Measurements from ENCODE around the gene CDC37. TPM values are rescaled to one million over a fixed set of nuclear protein-coding genes. Genes with fewer than 3 reads are reported as not detected.

Gene CDC37
- total and polyA plus RNA-seq, 4 experiments from 2014 or later: 51.8 to 185 (median 134) TPM

DNA sequence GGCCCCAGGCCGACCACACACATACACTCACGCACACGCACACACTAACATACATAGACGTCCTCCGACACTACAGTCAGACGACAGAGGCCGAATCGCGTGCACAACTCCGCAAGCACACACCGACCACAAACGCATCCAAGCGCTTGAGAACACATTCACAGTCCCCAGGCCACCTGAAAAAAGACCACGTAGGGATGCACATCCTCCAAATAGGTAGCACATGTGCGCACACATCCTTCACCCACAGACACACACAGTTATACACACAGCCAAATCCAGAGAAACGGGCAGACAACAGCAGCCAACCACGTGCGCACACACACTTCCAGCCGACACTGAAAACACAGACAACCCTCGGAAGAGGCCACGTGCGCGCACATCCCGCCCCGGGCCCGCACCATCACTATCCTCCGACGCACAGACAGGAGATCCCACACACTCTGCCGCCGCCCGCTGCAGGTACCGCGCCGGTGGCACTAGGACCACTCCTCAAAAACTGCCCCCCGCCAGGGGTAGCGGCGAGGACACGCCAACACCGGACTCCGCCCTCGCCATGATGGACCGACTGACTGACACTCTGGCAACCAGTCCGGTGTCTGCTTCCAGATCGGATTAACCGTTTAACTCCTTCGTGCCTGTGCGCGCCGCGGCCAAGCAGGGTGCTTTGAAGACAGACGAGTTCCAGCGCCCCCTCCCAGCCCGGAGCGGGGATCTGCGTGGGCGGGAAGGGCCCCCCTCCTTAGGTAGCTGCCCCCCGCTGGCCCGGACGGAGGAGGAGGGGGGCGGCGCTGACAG, 16.5 kb upstream of the CDC37 start:
- peak; percentile 49 to 82 (median 62) for DNase-seq
- Histone ChIP-seq H3K27me3 (ENCODE audit: insufficient read depth, low read length) (peaks cover 54% of the 10 kb centered on the region), H3K27ac (ENCODE audit: low read depth, low read length) (no peak overlapping the region), H3K4me1 (ENCODE audit: insufficient read depth, low read length) (peaks cover 74% of the 10 kb centered on the region), H3K36me3 (ENCODE audit: insufficient read depth, low read length) (no peaks in the 10 kb centered on the region), H3K4me3 (ENCODE audit: low read length in 2 of 2) (peak overlapping the region in 1 of 2 donors; percentile 46), H3K9me3 (ENCODE audit: control insufficient read depth in 1 of 2, low read length in 2 of 2) (no peaks in the 10 kb centered on the region)
- H3K36me3 Mint-ChIP-seq: peaks cover 0 to 7% of the 10 kb centered on the region in 2 donors
- intact Hi-C loops (cut with micrococcal nuclease): no loop called here
- H3K4me3 Mint-ChIP-seq: peak overlapping the region; percentile 51 to 84 (median 76)
- peaks cover 29 to 74% (median 51%) of the 10 kb centered on the region in 4 donors for H3K4me1 Mint-ChIP-seq
- H3K27me3 Mint-ChIP-seq: peaks cover 41 to 52% of the 10 kb centered on the region in 2 donors
- ChIA-PET POLR2A (ENCODE audit: partially characterized antibody) (interaction anchor here (20.6 to 26.5 kb wide), 2 partner anchors 4 to 10 kb away, joined by 470 read pairs; partner anchors contain the start of genes CDC37 and PDE4A), CTCF (ENCODE audit: partially characterized antibody) (interaction anchor here (8.1 to 19.1 kb wide), 2 partner anchors 15 kb away, joined by 232 to 379 read pairs; partner anchors contain the start of gene CDC37)
- H3K9me3 Mint-ChIP-seq: peaks cover 0 to 7% (median 0%) of the 10 kb centered on the region in 8 donors
- peak overlapping the region; percentile 57 to 98 (median 89) for H3K27ac Mint-ChIP-seq

DNA sequence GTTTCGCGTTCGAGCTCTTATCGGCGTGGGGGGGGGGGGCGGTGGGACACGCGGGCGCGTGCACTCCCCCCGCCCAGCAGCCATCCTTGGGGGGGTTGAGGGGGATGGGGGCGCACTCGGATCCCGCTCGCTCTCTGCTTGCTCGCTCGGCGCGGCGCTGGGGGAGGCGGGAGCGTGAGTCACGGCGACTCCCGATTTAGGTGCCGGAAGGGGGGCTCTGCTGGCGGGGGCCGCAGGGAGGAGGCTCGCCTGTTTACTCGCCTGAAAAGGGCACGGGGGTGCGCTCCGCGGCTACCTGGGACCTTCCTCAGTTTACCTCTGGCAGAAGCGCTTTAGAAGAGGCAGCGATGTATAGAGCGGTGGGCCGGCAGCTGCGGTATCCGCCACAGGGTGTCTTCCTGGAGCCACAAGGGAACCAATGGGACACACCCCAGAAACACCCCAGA, 15.9 kb upstream of the CDC37 start:
- Mint-ChIP-seq H3K4me3 (peak overlapping the region; percentile 51 to 84 (median 76)), H3K4me1 (peaks cover 29 to 68% (median 48%) of the 10 kb centered on the region in 4 donors), H3K36me3 (peaks cover 0 to 7% of the 10 kb centered on the region in 2 donors), H3K27ac (peak overlapping the region; percentile 57 to 98 (median 89)), H3K27me3 (peaks cover 41 to 51% of the 10 kb centered on the region in 2 donors), H3K9me3 (peaks cover 0 to 7% (median 0%) of the 10 kb centered on the region in 8 donors)
- Histone ChIP-seq H3K27ac (ENCODE audit: low read depth, low read length) (no peak overlapping the region), H3K4me3 (ENCODE audit: low read length in 2 of 2) (peak overlapping the region in 1 of 2 donors; percentile 46), H3K36me3 (ENCODE audit: insufficient read depth, low read length) (no peaks in the 10 kb centered on the region), H3K27me3 (ENCODE audit: insufficient read depth, low read length) (peaks cover 54% of the 10 kb centered on the region), H3K4me1 (ENCODE audit: insufficient read depth, low read length) (peaks cover 67% of the 10 kb centered on the region), H3K9me3 (ENCODE audit: control insufficient read depth in 1 of 2, low read length in 2 of 2) (no peaks in the 10 kb centered on the region)
- intact Hi-C loops (cut with micrococcal nuclease): no loop called here
- DNase-seq: peak in 1 of 5 donors; percentile 69
- POLR2A ChIA-PET (ENCODE audit: partially characterized antibody): interaction anchor here (20.6 to 26.5 kb wide), 2 partner anchors 5 to 10 kb away, joined by 470 read pairs; partner anchors contain the start of genes CDC37 and PDE4A
- CTCF ChIA-PET (ENCODE audit: partially characterized antibody): interaction anchor here (8.1 to 8.6 kb wide), 2 partner anchors 6 to 14 kb away, joined by 117 to 232 read pairs; partner anchors contain the start of genes CDC37 and PDE4A

DNA sequence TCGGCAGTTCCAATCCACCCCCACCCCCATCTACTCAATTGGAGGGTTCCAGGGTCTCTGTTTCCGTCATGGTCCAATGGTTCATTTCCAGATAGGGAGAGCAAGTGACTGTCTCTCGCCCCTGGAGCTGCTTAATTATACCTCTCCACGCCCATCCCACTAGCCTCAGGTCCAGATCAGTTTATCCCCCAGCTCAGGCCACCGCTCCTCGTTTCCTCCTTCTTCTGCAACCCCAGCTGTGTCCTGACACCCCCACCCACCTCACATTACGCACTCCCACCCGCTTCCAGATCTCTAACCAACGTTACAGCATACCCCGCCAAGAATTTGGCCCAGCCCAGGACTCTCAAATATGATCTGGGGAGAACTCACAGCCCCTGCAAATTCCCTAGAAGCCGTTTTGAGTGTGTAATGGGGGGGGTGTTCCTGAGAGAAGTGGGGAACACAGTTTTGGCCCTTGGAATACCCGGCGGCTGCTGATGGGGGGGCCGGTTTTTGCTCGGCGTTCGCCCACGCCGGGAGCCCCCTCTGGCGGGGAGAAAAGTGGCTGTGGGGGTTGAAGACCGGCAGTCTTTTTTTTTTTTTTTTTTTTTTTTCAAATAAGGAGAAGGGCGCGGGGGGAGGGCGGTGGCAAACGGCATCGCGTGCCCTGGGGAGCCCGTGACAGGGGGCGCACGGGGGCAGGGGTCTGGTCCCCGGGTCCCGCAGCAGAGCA, 15.3 kb upstream of the CDC37 start:
- no peak overlapping the region for H3K4me3 ChIP-seq (ENCODE audit: low read length in 2 of 2)
- no peaks in the 10 kb centered on the region for H3K36me3 ChIP-seq (ENCODE audit: insufficient read depth, low read length)
- DNase-seq: no peak
- H3K27ac Mint-ChIP-seq: peak overlapping the region; percentile 38 to 92 (median 83)
- peaks cover 0 to 7% (median 0%) of the 10 kb centered on the region in 8 donors for H3K9me3 Mint-ChIP-seq
- peaks cover 0 to 7% of the 10 kb centered on the region in 2 donors for H3K36me3 Mint-ChIP-seq
- H3K9me3 ChIP-seq (ENCODE audit: control insufficient read depth in 1 of 2, low read length in 2 of 2): no peaks in the 10 kb centered on the region
- peak overlapping the region; percentile 20 to 68 (median 54) for H3K4me3 Mint-ChIP-seq
- peaks cover 62% of the 10 kb centered on the region for H3K4me1 ChIP-seq (ENCODE audit: insufficient read depth, low read length)
- peaks cover 40 to 47% of the 10 kb centered on the region in 2 donors for H3K27me3 Mint-ChIP-seq
- peaks cover 26 to 62% (median 43%) of the 10 kb centered on the region in 4 donors for H3K4me1 Mint-ChIP-seq
- no peak overlapping the region for H3K27ac ChIP-seq (ENCODE audit: low read depth, low read length)
- peaks cover 54% of the 10 kb centered on the region for H3K27me3 ChIP-seq (ENCODE audit: insufficient read depth, low read length)
- ChIA-PET POLR2A (ENCODE audit: partially characterized antibody) (interaction anchor here (1.0 to 26.5 kb wide), 4 partner anchors 6 to 185 kb away, joined by 3 to 470 read pairs (median 236); partner anchors contain the start of genes CDC37, PDE4A and TYK2), CTCF (ENCODE audit: partially characterized antibody) (interaction anchor here (0.8 to 8.6 kb wide), 9 partner anchors 6 to 523 kb away, joined by 3 to 232 read pairs (median 4); partner anchors contain the start of genes CDC37 and PDE4A)
- intact Hi-C loops (cut with micrococcal nuclease): no loop called here

DNA sequence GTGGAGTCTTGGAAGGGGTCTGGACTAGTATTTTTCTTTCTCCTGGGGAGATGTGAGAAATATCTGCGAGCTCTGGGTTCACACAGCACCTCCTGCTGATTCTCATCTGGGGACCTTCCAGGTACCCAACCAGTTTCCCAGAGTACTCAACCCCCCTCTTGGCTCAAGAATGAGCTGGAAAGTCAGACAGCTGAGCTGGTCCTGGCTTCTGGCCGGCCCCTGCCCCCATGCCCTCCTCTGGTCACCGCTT, 14.8 kb upstream of the CDC37 start:
- peaks cover 0 to 7% of the 10 kb centered on the region in 2 donors for H3K36me3 Mint-ChIP-seq

DNA sequence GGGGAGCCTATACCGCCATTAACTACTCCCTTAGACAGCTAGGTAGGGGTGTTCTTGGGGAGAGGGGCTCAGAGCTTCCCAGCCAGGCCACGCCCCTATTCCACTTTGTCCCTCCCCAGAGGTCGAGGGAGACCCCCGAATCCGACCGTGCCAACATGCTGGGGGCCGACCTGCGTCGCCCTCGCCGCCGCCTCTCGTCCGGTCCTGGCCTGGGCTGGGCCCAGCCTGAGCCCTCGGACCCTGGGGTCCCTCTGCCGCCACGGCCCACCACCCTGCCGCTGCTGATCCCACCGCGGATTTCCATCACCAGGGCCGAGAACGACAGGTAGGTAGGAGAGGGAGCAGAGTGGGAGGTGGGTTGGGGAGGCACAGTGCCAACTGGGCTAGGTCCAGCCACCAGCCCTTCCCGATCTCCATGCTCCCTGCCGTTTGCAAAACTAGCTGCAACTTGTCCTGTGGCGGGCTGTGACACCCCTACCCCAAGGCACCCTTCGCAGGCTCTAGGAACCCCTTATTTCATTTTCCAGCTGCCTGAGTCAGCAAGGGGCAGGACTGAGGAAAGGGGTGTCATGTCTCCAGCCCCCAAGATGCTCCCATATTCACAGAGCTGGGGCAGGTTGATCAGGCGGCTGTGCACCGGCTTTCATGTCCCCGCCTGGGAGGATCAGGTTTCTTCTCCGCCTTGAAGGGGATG, 14.3 kb upstream of the CDC37 start:
- Mint-ChIP-seq H3K27ac (peak overlapping the region in 6 of 7 donors; percentile 67 to 99 (median 92)), H3K36me3 (peaks cover 0 to 7% of the 10 kb centered on the region in 2 donors), H3K9me3 (peaks cover 0 to 7% (median 0%) of the 10 kb centered on the region in 8 donors), H3K4me3 (peak overlapping the region in 4 of 8 donors; percentile 20 to 68 (median 61)), H3K4me1 (peaks cover 22 to 64% (median 41%) of the 10 kb centered on the region in 4 donors), H3K27me3 (peaks cover 38 to 43% of the 10 kb centered on the region in 2 donors)
- Histone ChIP-seq H3K36me3 (ENCODE audit: insufficient read depth, low read length) (no peaks in the 10 kb centered on the region), H3K4me3 (ENCODE audit: low read length in 2 of 2) (no peak overlapping the region), H3K27me3 (ENCODE audit: insufficient read depth, low read length) (peaks cover 52% of the 10 kb centered on the region), H3K9me3 (ENCODE audit: control insufficient read depth in 1 of 2, low read length in 2 of 2) (no peaks in the 10 kb centered on the region), H3K27ac (ENCODE audit: low read depth, low read length) (no peak overlapping the region), H3K4me1 (ENCODE audit: insufficient read depth, low read length) (peaks cover 65% of the 10 kb centered on the region)
- CTCF ChIA-PET (ENCODE audit: partially characterized antibody): interaction anchor here (0.5 to 8.6 kb wide), 10 partner anchors 7 to 732 kb away, joined by 3 to 232 read pairs (median 4); partner anchors contain the start of genes CDC37 and PDE4A
- intact Hi-C loops (cut with micrococcal nuclease): loop anchor here (1.0 to 2.0 kb wide), 2 partner anchors 8 to 13 kb away; no protein-coding TSS in a partner anchor
- no peak for DNase-seq
- POLR2A ChIA-PET (ENCODE audit: partially characterized antibody): interaction anchor here (0.5 to 26.5 kb wide), 7 partner anchors 7 to 597 kb away, joined by 3 to 470 read pairs (median 3); partner anchors contain the start of genes CDC37, ICAM1, PDE4A and TYK2

More for the DNA sequence above, 14.8 kb upstream of the CDC37 start:
- Mint-ChIP-seq H3K9me3 (peaks cover 0 to 7% (median 0%) of the 10 kb centered on the region in 8 donors), H3K27me3 (peaks cover 38 to 43% of the 10 kb centered on the region in 2 donors), H3K4me1 (peaks cover 22 to 60% (median 40%) of the 10 kb centered on the region in 4 donors), H3K4me3 (peak overlapping the region in 5 of 8 donors; percentile 20 to 68 (median 61)), H3K27ac (peak overlapping the region; percentile 38 to 92 (median 83))
- H3K4me1 ChIP-seq (ENCODE audit: insufficient read depth, low read length): peaks cover 60% of the 10 kb centered on the region
- no peak overlapping the region for H3K4me3 ChIP-seq (ENCODE audit: low read length in 2 of 2)
- peaks cover 54% of the 10 kb centered on the region for H3K27me3 ChIP-seq (ENCODE audit: insufficient read depth, low read length)
- CTCF ChIA-PET (ENCODE audit: partially characterized antibody): interaction anchor here (0.8 to 8.6 kb wide), 9 partner anchors 7 to 524 kb away, joined by 3 to 232 read pairs (median 4); partner anchors contain the start of genes CDC37 and PDE4A
- H3K9me3 ChIP-seq (ENCODE audit: control insufficient read depth in 1 of 2, low read length in 2 of 2): no peaks in the 10 kb centered on the region
- POLR2A ChIA-PET (ENCODE audit: partially characterized antibody): interaction anchor here (0.6 to 26.5 kb wide), 5 partner anchors 6 to 597 kb away, joined by 3 to 470 read pairs (median 3); partner anchors contain the start of genes CDC37, PDE4A and TYK2
- H3K36me3 ChIP-seq (ENCODE audit: insufficient read depth, low read length): no peaks in the 10 kb centered on the region
- intact Hi-C loops (cut with micrococcal nuclease): no loop called here
- DNase-seq: no peak
- no peak overlapping the region for H3K27ac ChIP-seq (ENCODE audit: low read depth, low read length)
